Suppressor macrophage treated with lipopolysaccharide for 1 hour (primary cell): ENCODE results near the gene SGMS2.

Experiments
- DNase-seq, 3 donors: peaks; one replicate each; pipeline ENCODE4 v3.0.0-alpha.2; 2020 to 2022

SGMS2 gene

DNA sequence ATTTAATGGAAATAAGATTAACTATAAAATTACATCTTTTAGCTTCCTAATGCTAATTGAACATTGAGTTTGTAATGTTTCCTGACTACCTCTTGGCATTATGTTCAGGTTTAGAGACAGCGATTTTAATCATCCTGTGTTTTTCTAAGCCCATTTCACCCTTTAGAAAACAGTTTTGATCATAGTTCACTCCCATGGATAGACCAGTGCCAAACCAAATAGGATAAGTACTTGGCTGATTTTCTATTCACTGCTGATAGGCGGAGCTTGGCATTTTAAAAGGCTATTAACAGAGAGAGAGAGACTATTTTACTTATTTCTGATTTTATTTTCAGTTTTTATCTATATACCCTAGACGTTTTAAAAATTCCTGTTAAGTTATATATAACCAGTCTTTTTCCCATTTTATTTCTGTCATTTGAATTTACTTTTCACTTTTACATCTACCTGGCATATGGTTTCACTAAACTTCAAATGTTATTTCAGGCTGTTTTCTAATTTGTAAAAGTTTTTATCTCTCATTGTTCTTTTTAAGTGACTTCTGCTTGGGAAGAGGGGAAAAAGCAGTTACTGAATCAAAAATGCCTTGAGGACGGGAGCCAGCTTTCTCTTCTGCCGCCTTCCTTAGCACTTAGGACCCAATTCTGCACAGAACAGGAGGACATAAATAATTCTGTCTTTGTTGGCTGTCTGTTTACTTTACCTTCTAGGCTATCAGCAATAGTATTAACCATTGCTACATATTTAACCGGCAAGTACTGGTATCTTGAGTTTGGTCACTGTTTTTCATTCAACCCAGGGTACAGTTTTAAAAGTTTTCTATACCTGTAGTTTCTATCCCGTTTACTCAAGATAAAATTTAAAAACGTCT, 46.4 kb downstream of the SGMS2 start:
- DNase-seq = no peak

DNA sequence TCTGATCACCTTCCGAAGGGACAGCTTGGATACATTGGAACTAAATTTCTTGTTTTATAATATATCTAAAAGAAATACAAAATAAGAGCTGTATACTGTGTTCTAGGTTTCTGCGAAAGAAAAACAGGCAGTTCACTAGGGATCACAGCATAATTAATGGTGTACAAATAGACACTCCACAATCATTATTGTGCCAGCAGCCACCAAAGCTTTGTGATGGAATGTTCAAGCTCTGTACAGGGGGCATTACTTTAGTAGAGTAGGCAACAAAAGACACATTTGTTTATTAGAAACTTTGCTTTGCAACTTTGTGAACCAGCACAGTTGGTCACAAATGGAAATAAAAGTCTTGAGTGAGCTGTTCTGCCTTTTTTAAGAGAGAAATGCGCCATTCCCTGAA, 49.3 kb downstream of the SGMS2 start:
- DNase-seq = no peak

DNA sequence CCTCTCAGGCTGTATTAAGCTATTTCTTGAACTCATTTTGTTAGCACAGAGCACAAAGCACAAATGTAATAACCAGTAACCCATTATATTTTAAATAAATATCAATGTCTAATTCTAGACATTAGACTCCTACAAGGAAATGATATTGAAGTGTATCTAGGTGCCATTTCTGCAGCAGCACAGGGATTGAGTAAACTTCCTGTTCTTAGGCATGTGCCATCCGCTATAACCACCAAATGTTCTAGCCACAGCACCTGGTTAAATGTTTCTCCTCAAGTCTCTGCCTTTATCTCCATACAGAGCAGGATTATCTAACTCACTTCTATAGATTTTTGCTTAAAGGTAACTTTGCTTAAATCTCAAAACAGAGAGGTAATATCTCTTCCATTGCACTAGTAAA, 51.4 kb downstream of the SGMS2 start:
- no peak for DNase-seq

GRCh38 chr4:107877361-107877760, 52.6 kb downstream of the SGMS2 start:
- no peak for DNase-seq

GRCh38 chr4:107885865-107886264, 61.1 kb downstream of the SGMS2 start:
- no peak for DNase-seq

DNA sequence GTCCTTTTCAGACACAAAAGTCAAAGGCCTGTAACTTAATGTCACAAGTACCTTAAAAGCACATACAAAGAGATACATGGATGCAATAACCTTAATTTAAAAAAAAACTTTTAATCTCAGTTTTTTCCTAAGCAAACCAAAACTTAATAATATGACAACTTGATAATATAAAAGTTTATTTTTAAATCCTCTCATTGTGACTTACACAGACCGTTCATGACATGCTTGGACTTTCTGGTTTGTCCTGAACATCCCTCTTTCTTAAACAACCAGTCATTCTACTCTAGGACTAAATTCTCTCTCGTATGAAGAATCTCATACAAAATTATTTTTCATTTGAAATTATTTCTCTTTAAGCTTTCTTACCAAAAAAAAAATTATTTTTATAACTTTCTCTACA, 63.5 kb downstream of the SGMS2 start:
- DNase-seq = peak in 1 of 3 donors; percentile 15

- no peak for DNase-seq
These were observed 66.0 kb downstream of the SGMS2 start for GRCh38 chr4:107890779-107891178.

DNA sequence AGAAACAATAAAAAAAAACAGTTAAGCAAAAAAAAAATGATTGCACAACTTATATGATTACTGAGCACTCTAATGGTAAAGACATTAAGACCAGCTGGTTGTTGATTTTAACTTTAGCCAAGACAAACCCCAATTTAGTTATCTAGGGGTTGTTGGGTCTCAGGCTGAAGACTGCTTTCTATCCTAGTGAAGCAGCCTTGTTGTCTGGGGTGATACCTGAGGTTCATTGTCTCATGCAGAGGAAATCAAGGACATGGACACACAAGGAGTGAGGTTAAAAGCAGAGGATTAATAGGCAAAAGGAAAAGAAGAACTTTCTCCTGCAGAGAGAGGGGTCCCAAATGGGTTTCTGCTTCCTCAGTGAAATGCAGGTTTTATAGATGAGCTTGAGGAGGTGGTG, 66.6 kb downstream of the SGMS2 start:
- no peak for DNase-seq

DNA sequence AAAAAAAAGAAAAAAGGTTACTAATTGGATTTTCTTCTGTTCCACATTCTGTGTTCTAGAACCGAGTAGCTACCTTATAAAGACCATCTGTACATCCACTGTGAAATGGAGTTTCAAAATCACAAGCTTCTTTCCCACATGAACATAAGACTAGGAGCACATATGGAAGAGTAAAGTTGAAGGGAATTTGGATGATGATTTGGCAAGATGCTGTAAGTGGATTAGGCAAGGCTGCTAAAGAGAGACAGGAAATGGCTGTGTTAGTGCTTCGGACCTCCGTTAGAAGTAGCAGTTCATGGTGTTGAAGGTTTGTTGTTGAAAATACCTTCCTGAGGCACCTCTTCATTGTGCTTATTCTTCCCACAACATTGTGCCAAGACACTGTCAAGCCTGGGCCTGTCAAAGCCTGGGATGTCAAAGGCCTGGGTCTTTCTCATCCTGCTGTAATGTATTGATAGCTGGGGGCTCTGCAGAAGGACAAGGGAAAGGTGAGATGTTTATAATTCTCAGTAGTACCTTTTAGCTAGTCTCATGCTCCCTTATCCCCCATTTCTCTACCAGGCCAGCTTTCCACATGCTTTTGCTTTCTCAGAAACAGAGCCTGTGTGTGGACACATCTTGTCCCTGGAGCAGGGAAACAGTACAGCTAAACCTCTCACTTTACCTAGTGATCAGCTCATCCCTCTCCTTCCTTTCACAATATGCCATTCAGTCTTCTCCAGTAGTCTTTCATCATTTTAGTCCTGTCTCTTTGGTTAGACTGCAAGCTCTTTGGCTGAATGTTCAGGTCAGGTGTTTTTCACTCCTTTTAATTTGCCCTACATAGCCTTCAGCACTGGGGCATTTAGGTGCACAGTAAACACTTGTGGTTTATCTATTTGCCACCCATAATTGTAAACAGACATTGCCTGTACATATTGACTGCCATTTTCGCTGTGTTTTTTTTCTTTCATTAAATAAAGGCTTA, 68.7 kb downstream of the SGMS2 start:
- no peak for DNase-seq

DNA sequence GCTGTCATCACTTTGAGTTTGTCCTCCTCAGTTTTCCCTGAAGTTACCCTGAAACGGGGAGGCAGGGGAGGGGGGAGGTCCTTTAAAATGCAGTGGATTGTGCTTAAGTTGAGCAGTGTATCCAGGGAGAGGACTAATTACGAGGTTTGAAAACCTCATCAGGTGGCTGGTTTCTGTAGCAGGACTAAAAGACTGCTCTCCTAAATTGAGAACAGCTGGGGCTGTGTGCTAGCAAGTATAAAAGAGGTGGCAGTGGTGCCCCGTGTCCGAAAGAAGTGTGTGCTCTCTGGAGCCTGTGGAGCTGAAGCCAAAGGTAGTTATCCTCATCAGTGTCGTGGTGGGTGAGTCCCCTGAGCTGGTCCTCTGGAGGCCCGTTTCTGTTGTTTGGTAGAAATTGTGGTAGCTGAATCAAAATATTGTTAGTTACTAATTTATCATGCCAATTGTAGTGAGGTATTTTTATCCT, 69.4 kb downstream of the SGMS2 start:
- DNase-seq = no peak

DNA sequence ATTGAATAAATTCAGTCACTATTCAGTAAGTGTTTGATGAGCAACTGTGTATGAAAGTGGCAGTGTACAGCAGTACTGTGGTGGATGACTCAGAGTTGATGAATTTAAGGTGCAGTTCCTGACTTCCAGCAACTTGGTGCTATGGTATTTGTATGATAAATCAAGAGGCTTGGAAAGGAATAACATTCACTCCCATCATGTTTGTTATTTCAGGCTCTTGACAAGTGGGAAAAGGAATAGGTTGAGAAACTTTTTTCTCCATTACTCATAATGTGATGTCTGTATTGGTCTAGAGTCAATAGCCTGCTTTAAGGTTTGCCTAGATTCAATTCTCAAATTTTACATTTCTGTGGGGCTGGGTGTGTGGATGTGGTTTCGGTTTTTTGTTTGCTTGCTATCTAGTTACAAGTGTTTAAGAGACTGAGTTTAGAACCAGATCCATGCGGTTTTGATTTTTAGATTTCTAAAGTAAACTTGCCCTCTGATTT, 71.5 kb downstream of the SGMS2 start:
- DNase-seq = peak; percentile 21 to 50 (median 40)

DNA sequence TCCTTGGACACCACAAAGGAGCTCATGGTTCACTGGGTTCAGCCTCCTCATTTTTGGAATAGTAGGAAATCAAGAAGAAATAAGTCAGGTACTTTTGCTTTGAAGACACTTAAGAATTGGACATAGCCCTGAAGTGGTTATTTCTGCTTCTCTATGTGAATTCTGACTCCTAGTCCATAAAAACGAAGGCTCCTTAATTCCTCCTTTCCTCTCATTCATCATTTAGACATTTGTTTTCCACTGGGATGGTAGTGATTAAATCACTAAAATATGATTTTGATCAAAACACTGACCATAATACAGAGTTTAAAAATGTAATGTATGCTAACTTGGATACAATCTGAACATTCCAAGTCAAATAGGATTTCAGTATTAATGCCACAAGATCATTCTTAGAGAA, 71.9 kb downstream of the SGMS2 start:
- no peak for DNase-seq

DNA sequence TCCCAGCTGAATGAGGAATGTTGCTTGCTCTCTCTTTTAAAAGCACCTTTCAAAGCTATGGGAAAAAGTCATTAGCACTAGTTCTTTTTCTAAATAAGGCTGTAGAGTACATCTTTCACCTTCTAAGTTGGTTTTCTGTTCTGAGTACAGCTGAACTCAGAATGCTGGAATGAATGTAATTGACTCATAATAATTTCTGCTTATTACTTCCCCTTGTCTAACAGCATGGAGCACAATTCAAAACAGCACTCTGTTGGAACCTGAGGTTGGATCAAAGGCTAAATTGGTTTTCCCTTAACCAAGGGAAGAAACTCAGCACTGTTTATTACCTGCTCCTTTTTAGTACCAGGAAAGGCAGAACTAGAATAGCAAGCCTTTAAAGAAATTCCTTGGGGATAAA, 73.1 kb downstream of the SGMS2 start:
- no peak for DNase-seq

DNA sequence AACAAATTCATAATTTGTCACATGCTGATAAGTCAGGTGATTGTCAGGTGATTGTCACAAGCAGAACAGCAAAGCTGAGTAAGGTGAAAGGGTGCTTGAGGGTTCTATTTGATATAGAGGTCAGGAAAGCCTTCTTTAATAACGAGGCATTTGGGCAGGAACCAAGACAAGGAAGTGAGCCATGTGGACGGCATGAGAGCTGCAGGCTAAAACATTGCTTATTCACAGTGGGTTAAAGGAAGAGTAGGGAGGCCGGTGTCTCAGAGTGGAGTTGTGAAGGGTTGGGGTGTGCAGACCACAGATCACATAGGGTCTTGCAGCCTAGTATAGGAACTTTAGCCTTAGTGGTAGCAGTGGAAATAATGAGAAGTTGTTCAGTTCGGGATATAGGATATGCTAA, 75.3 kb downstream of the SGMS2 start:
- DNase-seq = no peak

GRCh38 chr4:107900508-107900907, 75.8 kb downstream of the SGMS2 start:
- DNase-seq = no peak

DNA sequence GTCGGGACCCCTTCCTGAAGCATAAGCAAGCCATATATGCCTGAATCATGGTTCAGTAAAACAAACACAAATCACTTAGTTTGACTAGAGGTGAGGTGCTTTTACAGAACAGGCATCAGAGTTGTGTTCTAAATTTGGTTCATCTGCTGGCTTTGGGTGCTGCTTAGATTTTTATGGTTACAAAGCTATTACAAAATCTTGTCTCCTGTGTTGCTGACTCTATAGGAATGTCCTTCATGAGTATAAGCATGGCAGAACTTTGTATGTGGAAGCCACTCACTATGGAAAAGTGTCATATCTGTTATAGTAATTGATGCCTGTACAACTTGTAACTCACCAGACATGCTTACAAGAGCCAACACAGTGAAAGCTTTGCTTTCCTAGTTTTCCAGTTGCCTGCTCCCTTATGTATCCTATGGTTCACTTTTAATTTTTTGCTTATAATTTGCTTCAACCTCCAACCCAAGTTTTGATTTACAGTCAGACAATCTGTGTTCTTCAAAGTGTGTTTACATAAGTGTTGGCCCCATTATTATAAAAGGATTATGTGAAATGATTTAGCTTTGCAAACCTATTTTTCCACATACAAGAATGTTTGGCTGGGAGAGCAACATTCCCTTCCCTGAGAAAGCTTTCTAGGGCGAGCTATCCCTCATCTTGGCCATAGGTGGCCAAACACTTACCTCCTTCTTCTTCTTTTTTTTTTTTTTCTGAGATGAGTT, 76.6 kb downstream of the SGMS2 start:
- no peak for DNase-seq

DNA sequence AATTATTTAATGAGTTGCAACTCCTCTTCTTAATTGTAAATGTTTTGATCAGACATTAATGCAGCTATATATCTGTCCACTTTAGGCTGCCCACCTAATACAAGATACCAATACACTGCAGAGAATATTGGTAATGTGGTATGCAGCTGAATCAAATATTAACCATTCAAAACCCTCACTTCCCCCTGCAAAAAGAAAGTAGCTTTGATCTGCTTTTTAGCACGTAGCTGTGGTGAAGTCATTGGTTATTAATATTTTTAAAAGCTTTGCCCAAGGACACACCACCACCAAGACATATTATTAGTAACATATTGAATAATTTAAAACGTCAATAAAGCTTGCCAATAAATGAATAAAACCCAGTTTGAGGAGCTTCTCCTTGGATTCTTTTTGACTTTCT, 78.0 kb downstream of the SGMS2 start:
- DNase-seq = no peak

GRCh38 chr4:107905082-107905481, 80.3 kb downstream of the SGMS2 start:
- peak; percentile 19 to 30 (median 26) for DNase-seq

GRCh38 chr4:107906458-107907100, 81.8 kb downstream of the SGMS2 start:
- no peak for DNase-seq

- DNase-seq = no peak
These were observed 83.6 kb downstream of the SGMS2 start for GRCh38 chr4:107908377-107908776.

- peak; percentile 80 to 90 (median 81) for DNase-seq
These were observed 88.7 kb downstream of the SGMS2 start for GRCh38 chr4:107913283-107913899.

DNA sequence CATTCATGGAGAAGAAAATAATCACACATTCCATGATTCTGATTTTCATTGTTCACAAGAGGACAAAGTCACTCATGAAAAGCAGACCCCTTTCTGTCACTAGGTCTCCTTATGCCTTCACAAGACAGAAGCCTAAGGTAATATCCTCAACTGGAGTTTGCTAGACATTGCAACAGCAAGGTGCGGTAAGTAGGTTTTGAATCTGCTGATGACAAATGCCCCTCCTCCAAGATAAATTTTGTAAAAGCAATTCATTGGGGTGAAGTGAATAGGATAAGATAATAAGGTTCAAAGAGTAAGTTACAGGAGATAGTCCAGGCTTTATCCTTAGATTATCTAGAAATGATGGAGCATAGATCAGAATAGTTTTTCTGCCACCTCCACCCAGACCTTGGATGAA, 90.5 kb downstream of the SGMS2 start:
- DNase-seq = no peak
